Measurements from ENCODE around the gene GLMP.

Gene GLMP

DNA sequence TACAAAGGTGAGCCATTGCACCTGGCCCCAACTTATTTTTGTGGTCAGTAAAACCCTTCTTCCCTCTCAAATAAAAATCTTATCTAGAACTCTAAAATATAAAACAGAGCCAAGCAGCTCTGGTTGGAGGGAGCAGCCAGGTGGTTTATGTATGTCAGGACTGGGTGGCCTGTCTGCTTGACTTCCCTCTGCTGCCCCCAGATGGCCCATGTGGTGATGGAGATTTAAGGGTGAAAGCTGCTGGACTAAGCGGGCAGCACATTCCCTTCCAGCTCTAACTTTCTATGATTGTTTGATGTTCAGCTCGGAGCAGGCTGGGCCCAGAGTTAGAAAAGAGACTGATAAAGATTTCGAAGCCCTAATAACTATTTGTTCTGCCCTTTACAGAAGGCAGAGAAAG is 35.7 kb downstream of the GLMP start:
- H3K4me3 ChIP-seq (ENCODE audit: low read depth, low read length): no peak overlapping the region
- DNase-seq (ENCODE audit: low read depth): no peak

DNA sequence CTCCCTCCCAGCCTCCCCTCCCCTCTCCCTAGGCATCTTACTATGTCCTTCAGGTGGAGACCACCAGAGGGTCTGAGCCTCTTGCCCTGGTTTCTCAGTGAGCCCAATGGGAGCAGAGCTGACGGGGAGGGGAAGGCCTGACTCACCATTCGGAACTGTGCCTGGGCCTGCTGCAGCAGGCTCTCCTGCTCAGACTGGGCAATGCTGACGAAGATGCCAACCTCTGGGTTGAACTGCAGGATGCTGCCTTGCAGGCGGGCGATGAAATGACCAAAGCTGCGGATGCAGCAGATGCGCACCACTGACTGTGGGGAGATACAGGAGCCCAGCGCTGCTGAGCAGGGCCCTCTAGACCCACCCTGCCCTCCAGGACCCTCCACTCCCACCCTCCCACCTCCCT is 36.6 kb downstream of the GLMP start:
- no peak overlapping the region for H3K4me3 ChIP-seq (ENCODE audit: low read depth, low read length)
- DNase-seq (ENCODE audit: low read depth): no peak

DNA sequence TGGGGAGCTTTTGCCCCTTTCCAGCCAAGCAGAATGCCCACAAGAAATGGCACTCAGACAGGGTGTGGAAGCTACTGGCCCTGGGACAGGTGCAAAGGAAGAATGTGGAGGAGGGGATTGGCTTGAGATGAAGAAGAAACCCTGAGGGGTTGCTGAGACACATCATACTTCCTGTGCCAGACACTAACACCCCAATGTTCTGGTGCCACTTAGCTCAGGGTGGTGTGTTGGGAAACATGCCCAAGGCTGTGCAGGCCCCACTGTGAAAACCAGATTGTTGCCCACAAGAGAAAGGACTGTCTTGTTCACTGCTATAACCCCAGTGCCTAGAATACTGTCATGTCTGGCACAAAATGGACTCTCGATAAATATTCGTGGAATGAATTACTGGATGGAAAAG is 37.8 kb downstream of the GLMP start:
- no peak overlapping the region for H3K4me3 ChIP-seq (ENCODE audit: low read depth, low read length)
- DNase-seq (ENCODE audit: low read depth): no peak

DNA sequence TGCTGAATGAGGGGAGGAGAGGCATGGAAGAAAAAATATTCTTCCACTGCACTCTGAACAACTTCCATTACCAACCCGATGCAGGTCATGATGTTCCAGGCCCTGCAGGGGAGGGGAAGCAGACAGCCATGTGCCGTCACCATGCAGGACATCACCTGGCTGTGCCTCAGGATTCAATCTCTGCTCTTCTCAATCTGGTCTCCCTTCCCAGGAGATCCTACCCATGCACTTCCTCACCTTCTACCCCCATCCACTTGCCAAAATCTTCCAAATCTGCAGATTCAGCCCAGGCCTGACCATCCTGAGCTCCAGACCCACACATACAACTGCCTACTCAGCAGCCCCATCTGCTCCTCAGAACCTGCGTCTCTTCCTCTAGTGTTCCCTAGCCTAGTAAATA is 41.8 kb downstream of the GLMP start:
- no peak for DNase-seq (ENCODE audit: low read depth)
- no peak overlapping the region for H3K4me3 ChIP-seq (ENCODE audit: low read depth, low read length)

DNA sequence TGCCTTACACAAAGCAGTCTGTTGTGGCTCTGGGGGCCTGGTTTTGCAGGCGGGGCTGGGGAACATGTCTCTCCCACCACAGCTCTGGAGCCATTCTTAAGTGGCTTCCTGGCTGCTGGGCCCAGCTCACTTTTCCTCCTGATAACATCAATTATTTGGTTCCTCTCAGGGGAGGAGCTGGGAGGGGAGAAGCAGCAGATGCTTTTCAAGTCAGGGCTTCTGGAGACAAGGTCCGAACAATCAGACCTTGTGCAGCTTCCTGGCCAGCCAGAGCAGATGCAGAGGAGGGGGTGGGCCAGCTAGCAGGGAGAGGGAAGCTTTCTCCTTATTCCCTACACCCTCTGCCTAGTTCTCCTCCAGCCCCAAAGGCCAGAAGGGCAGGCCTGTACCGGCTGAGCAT is 44.0 kb downstream of the GLMP start:
- no peak overlapping the region for H3K4me3 ChIP-seq (ENCODE audit: low read depth, low read length)
- no peak for DNase-seq (ENCODE audit: low read depth)

DNA sequence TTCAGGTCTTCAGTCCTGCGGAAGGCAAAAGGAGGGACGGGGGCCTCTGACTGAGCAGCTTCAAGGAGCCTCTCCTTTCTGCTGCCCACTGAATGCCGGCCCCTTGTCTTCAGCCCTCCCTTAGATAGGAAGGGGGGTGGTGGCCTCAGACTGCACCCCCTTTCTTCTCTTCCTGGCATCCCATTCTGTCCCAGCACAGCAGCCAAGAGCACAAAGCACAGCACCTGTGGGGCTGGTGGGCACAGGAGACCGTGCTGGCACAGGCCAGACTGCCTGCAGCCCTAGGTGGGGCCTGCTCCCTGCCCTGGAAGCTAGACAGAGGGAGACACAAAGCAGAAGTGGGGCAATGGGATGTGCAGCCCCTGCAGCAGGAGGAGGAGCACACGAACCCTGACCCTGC is 45.9 kb downstream of the GLMP start:
- H3K4me3 ChIP-seq (ENCODE audit: low read depth, low read length): no peak overlapping the region
- DNase-seq (ENCODE audit: low read depth): no peak

DNA sequence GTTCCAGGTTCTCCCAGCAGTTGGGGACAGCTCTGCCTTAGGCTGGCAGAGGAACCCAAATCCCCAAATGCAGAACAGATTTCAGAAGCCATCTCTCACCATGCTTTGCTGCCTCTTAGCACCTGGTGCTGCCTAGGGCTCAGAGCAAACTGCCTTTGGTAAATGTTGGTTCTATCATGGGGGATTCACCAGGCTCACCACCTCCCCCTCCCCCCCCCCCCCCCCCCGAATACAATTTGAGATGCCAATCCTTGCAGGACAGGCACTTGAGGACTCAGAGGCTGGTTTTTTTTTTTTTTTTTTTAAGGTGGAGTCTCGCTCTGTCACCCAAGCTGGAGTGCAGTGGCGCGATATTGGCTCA is 47.2 kb downstream of the GLMP start:
- no peak overlapping the region for H3K4me3 ChIP-seq (ENCODE audit: low read depth, low read length)
- no peak for DNase-seq (ENCODE audit: low read depth)

DNA sequence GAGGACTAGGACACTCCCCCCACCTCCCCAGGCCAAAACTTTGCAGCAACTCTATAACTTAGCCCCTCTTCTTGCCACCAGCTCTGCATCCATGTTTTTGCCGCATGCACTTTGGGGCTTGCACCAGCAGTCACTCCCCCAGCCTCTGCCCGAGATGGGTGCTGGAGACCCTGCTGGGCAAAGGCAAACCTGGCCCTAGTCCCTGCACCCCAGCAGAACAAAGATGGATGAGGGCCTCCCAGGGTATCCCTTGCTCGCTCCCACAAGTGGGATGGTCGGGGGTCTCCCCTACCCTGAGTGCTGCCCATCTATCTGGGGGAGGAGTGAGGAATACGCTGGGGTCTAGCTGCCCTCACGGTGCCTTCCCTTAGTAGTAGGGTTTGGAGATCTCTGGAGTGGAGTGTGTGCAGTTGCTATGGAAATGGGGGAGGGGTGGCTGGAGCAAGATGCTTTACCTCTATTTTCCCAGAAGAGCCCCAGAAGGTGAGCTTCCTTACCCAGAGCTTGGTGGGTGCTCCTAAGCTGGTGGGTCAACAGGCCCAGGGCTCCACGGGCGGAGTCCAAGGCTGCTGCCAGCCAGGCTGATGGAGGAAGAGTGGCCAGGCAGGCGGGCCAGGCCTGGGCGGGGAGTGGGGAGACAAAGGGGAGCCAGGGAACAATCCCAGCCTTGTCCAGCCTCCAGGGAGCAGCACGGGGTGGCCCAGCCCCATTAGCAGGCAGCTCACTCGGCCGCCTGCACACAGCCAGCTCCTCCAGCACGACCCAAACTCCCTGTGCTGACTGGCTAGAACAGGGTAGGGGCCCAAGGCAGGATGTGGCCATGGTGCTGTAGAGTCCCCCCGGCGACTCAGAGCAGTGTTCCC is 47.8 kb downstream of the GLMP start, which contains the start of gene PAQR6:
PAQR6 (minus strand) TSS at position 597 of the 863 bp plus-strand sequence. CDS start 1,325 bp downstream, outside the sequence.
- no peak for DNase-seq (ENCODE audit: low read depth)
- no peak within 1 kb of the TSS for H3K4me3 ChIP-seq (ENCODE audit: low read depth, low read length)

DNA sequence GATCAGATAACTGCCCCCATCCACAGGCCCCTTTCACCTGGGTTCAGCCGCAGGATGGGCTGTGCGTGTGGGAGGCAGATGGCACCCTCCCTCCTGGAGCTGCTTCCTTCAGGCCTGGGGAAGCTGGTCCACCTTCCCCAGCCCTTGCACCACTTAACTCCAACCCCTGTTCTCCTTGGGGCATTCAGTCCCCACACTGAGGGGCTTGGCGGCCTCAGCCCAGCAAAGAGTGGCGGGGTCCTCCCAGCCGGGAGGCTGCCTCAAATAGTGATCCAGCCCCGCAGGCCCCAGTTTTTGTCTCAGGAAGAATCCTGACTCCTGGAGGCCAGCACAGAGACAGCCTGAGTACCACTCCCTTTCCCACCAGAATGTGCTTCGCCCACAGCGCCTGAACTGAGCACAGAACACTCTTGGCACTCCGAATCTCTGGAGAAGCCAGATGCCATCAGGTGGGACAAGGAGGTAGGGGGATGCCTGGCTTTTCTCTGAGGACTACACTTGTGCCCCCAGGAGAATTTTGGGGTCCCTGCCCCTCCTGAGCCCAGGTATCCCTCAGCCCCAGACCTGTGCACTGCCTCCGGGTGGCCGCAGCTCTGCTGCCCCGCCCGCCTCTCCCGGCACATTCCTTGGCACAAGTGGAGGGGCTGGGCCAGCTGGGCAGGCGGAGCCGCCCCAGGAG is 48.6 kb downstream of the GLMP start:
- H3K4me3 ChIP-seq (ENCODE audit: low read depth, low read length): no peak overlapping the region
- DNase-seq (ENCODE audit: low read depth): no peak

DNA sequence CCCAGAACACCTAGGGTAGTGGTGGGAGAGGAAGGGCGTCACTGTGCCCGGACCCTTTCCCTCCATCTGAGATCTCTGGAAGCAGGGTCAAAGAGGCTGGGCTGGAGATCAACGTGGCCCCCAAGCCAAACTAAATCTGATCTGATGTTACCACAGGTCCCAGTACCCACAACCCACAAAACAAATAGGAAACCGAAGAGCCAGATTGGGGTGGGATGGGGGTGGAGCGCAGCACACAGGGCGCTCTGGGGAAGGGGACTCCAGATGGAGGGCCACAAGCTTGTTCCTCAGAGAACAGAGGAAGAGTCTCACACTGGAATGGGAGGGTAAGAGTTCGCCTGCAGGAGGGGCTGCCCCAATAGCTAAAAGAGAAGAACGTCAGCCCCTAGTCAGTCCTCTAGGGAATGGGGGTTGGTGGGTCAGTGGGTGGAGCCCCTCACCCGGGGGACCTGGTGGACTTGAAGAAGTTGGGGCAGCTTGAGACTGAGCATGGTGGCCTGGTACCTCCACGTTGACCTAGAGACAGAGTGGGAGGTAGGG is 49.2 kb downstream of the GLMP start:
- DNase-seq (ENCODE audit: low read depth): no peak
- H3K4me3 ChIP-seq (ENCODE audit: low read depth, low read length): no peak overlapping the region

DNA sequence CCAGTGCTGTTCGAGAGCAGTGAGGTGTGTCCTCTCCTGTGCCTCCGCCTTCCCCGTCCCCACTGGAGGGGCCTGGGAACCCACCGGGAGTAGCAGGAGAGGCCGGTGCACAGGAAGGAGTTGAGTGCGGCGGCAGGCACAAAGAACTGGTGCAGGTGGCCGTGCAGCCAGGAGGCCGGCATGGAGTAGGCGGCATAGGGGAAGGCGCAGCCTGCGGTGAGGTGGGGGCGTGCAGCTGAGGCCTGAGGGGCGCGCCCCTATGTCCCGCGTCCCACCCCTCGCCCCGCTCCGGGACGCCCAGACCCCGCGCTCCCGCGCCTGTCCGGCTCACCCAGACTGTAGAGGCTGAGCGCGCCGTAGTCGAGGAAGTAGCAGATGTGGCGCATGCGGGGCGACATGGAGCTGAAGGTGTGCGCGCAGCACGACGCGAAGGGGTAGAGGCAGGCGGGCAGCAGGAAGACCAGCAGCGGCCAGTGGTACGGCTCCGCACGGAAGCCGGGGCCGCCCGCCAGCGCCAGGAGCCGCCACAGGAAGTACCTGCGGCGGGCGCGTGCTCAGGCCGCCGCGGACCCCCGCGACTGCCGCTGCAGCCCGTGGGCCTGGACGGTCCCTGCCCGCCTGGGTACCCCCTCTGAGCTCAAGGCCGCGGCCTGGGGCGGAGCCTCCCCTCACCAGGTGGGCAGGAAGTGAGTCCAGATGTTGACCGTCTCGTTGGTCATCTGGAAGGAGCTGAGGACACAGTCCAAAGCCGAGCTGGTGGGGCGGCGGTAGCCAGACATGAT is 49.8 kb downstream of the GLMP start:
- peak overlapping the region; percentile 36 for H3K4me3 ChIP-seq (ENCODE audit: low read depth, low read length)
- no peak for DNase-seq (ENCODE audit: low read depth)

DNA sequence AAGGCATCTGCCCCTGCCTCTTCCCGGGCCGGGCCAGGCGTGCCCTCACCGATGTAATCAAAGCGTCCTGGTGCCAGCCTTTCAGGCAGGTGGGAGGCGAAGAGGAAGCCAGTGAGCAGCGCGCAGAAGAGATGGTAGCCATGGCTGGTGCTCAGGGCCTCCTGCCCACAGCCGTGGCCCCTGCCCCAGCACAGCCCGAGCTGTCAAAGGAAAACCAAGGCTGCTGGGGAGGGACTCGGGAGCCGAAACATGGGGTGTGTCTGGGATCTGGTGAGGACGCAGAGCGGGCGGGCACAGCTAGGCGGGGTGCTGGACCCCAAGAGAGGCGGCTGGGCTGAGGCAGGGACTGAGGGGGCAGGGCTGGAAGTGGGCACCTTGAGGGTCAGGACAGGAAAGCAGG is 50.8 kb downstream of the GLMP start:
- no peak overlapping the region for H3K4me3 ChIP-seq (ENCODE audit: low read depth, low read length)
- DNase-seq (ENCODE audit: low read depth): no peak

DNA sequence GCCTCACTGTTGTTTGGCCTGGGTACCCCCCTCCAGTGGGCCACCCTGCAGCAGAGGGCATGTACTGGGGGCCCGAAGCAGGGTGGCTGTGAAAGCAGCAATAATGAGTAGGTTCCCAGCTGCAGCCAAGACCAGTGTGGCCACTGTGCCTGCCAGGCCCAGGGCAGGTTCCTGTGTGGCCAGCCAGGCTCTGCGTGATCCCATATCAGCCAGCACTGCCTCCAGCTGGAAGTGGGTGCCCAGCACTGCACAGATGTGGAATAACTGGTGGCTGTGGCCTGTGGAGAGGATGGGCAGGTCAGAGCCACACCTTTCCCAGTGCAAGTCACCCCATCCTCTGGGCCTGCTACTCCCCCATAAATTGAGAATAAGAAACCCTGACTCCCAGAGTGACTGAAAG is 51.4 kb downstream of the GLMP start:
- DNase-seq (ENCODE audit: low read depth): no peak
- H3K4me3 ChIP-seq (ENCODE audit: low read depth, low read length): no peak overlapping the region

DNA sequence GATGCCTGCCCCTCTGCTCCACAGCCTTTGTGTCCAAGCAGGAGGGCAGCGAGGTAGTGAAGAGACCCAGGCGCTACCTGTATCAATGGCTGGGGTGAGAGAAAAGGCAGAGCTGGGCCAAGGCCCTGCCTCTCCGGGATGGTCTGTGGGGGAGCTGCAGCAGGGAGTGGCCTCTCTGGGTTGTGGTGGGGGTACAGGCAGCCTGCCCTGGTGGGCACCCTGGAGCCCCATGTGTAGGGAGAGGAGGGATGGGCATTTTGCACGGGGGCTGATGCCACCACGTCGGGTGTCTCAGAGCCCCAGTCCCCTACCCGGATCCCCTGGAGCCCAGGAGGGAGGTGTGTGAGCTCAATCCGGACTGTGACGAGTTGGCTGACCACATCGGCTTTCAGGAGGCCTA is 52.7 kb downstream of the GLMP start:
- H3K4me3 ChIP-seq (ENCODE audit: low read depth, low read length): no peak overlapping the region
- DNase-seq (ENCODE audit: low read depth): no peak

Data from skeletal muscle cell (primary cell).